Astrocyte of the hippocampus (primary cell): Measurements from ENCODE around the gene CTTNBP2.

Source experiments
- DNase-seq: peaks from one replicate; pipeline ENCODE4 v3.0.0; 2011; ENCODE audit warnings: low read depth, low spot score

The CTTNBP2 gene

GRCh38 chr7:117870448-117871130, 2.7 kb downstream of the CTTNBP2 start:
- DNase-seq = no peak

DNA sequence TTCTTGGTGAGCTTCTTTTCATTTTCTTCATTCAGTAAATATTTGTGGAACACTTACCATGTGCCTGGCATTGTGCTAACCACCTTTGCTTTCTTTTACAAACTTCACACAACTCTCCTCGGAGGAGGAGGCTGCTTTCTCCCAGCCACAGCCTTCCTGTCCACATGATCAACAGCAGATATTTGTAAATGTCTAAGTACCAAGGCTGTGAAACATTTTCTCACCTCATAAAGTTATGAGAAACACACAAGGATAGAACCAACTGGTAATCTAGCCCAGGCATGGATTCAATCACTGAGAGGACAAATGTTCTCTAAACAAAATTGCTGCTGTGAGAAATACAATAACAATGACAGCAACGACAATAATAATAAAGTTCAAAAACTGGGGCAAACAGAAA, 3.9 kb downstream of the CTTNBP2 start:
- no peak for DNase-seq

GRCh38 chr7:117863618-117864017, 9.6 kb downstream of the CTTNBP2 start:
- DNase-seq = no peak

DNA sequence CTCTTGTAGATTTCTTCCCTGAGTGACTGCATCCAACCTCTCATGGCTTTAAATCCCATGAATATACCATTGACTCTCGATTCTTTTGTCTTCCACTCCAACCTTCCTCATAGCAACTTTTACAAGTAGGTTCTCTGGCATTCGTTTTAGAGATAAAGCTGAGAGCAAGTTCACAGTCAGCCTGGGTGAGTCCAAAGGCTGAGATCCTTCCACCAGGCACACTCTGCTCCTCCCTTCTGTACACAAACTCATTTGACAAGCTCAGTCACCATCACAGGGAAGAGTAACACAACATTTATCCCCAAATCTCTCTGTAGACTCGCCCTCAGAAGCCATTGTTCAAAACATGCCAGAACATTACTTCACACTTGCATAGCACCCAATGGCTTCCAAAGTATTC, 10.9 kb downstream of the CTTNBP2 start:
- no peak for DNase-seq

GRCh38 chr7:117859246-117859812, 13.9 kb downstream of the CTTNBP2 start:
- DNase-seq = no peak

DNA sequence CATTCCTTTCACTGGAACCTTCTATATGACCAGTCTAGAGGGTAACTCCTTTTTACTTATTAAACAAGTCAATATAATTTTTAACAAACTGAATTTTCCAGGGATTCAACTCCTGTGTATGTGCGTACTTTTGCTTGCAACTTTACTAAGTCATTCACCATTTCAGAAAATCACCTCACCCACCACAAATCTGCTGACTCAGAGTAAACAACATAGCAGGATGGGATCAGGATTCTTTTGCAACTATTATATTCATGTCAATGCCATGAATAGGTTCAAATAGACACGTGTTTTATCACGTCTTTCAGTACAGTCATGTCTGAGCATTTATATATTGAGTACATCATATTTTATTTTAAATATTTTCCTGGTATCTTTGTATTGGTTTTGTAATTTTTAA, 14.5 kb downstream of the CTTNBP2 start:
- DNase-seq = no peak

GRCh38 chr7:117857718-117858117, 15.5 kb downstream of the CTTNBP2 start:
- no peak for DNase-seq

GRCh38 chr7:117856196-117856595, 17.0 kb downstream of the CTTNBP2 start:
- DNase-seq = no peak

DNA sequence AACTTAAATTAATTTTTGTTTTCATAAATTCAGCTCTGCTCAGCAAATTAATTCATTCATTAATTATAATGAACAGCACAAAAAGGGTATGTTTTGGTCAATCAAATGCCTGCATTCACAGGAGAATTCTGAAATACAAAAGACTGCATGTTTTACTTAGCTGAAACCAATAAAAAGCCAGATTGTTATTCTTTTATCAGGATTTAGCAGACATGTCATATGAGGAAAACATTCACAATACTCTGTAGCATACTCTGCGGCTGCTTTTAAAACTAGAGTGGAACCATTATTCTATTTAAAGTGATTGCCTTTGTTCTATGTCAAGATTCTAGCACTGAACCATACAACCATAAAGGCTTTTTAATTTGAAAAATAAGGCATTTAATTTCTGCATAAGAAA, 19.1 kb downstream of the CTTNBP2 start:
- DNase-seq = no peak

DNA sequence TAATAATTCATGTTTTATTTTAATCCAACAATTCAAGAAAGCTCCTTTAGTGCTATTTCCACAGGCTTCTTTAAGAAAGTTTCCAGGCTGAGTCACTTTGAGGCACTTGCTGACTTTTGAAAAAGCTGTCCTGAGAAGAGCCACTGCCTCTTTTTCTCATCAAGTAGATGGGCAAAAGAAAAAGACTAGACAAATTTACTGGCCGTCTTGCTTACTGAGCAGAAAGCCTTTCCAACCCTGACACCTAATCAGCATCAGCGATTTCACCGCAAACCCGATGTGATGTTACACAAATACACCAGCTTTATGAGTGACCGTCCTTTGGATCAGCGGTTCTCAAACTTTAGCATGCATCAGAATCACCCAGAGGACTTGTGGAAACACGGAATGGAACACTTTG, 24.3 kb downstream of the CTTNBP2 start:
- no peak for DNase-seq

- no peak for DNase-seq
These were observed 28.6 kb downstream of the CTTNBP2 start for GRCh38 chr7:117844678-117845077.

DNA sequence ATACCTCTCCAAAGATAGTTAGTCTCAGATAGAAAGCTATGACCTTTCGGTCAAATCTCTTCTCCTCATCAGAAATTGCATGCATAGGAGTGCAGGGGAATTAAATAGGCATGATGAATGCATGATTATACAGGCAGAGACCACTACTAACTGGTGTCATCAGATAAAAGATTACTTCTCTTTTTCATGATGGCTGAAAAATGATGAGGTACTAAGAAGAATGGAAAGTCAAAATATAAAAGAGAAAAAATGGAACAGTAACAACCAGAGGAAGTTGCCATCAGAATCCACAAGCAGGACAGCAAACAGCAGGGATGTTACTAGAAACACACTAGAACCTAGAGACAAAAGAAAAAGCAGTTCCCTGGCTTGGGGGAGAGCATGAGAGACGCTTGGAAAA, 31.6 kb downstream of the CTTNBP2 start:
- DNase-seq = no peak

- no peak for DNase-seq
These were observed 32.2 kb downstream of the CTTNBP2 start for GRCh38 chr7:117841011-117841410.

- DNase-seq = no peak
These were observed 33.7 kb downstream of the CTTNBP2 start for GRCh38 chr7:117839507-117839906.

DNA sequence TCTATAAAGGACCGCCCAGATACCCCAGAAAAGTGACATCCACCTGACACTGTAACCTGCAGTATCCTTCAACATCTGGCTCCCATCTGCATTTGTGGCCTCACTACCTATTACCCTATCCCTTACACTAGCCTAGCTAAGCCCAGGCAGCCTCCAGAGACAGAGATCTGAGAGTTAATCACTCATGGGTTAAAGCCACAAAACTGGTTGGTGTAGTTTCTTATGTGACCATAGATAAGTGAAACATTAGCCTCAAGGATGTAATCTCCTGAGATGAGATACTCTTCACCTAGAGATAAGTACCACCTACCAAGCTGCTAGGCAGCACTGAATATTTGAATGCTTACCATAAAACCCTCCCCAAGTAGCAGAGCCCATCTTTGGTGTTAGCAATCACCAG, 35.4 kb downstream of the CTTNBP2 start:
- no peak for DNase-seq

DNA sequence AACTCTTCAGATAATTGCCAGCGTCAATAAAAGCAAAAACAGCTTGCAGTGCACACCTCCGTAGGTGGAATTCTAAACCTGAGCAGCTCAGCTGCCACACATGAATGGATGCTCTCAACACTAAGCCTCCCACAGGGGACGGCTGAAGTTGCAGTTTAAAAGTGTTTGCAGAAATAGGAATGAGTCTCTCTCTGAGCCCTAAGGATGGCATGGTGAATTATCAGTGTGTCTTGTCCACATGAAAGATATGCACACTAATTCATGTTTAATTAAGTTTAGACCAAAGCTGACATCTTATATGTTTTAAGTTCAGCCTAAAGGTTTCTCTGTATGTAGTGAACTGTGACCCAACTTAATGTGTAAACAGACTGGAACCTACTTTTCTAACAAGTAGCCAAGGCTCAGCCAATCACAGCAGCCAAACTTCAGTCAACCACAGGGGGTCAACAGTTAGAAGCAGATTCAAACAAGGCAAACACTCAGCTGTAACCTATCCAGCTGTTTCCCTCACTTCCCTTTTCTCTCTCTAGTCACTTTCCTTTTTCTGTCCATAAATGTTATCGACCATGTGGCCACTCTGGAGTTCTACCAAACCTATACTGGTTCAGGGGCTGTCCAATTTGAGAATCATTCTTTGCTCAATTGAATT, 38.1 kb downstream of the CTTNBP2 start:
- no peak for DNase-seq

- DNase-seq = no peak
These were observed 42.8 kb downstream of the CTTNBP2 start for GRCh38 chr7:117830422-117830954.

GRCh38 chr7:117829450-117830117, 43.7 kb downstream of the CTTNBP2 start:
- no peak for DNase-seq

- DNase-seq = no peak
These were observed 44.4 kb downstream of the CTTNBP2 start for GRCh38 chr7:117828825-117829224.

- peak; percentile 87 for DNase-seq
These were observed 45.4 kb downstream of the CTTNBP2 start for GRCh38 chr7:117827862-117828261.

GRCh38 chr7:117825132-117825531, 48.1 kb downstream of the CTTNBP2 start:
- peak; percentile 46 for DNase-seq

- DNase-seq = no peak
These were observed 48.6 kb downstream of the CTTNBP2 start for GRCh38 chr7:117824592-117824991.
